ENCODE measurements around the gene MRPS18A.
"Not testable (repeated sequence)": the region's sequence is repeated elsewhere in the genome, so short reads cannot be mapped to it uniquely, and the experiment has no call there.

Gene MRPS18A

DNA sequence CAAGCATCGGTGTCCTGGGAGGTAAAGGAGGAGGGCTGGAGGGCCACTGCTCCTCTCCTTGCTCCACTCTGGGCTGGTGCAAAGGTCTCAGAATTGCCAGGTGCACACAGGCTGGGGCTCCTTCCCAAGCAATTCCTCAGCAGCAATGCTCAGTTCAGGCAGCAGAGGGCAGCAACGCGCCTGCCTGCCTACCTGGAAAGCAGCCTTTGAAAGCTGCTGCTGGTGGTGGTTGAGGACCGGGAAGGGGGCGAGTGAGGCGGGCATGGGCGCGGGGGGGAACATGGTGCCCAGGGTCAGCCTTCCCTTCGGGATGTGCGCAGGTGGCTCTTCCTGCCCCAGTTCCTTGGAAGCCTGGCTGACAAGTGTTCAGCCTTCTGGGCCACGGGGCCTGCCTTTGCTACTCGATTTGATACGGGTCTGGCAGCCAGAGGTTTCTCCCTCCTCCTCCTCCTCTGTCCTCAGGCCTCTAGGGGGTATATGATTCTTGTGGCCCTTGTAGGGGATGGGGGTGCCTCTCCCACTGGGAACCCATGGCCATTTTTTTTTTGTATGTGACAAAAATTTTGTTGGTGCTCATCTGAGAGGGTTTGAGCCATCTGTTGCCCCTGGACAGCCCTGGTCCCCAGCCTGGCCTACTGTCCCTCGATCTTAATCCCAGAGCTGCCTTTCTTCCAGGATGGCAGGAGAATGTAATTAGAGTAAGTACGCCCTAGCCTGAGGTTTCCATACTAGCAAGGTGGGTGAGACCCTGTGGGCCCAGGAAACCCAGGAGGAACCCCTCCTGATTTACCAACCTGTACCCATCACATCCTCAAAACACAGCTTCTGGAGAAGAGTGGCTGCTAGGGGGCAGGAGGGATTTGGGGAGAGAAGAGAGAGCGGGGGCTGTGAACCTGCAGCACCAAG, 20.1 kb downstream of the MRPS18A start:
- Histone ChIP-seq H3K9me3 (ENCODE audit: insufficient read depth, low read depth, low read length) (no peaks in the 10 kb centered on the region), H3F3A (ENCODE audit: low read depth) (no peaks in the 10 kb centered on the region), H3K4me2 (ENCODE audit: low read depth, low read length, poor library complexity, severe bottlenecking) (no peak overlapping the region), H2AFZ (ENCODE audit: low read length) (no peak overlapping the region), H3K9ac (ENCODE audit: low read depth, low read length, poor library complexity, severe bottlenecking) (no peak overlapping the region), H3K27me3 (ENCODE audit: insufficient read depth, low read length, poor library complexity, severe bottlenecking) (no peaks in the 10 kb centered on the region), H4K20me1 (ENCODE audit: insufficient read depth, low read length, poor library complexity, severe bottlenecking) (no peaks in the 10 kb centered on the region), H3K79me2 (ENCODE audit: insufficient read depth, low read length) (no peaks in the 10 kb centered on the region), H3K9me2 (replicated peaks; ENCODE audit: low read depth, low read length) (no peaks in the 10 kb centered on the region), H3K4me1 (ENCODE audit: insufficient read depth, low read length, poor library complexity, severe bottlenecking) (peaks cover 3% of the 10 kb centered on the region), H3K4me3 (ENCODE audit: low read length, poor library complexity, severe bottlenecking) (no peak overlapping the region), H3K36me3 (ENCODE audit: insufficient read depth, low read length) (peaks cover 21% of the 10 kb centered on the region; the same call in 1 of the 2 replicates)
- TF ChIP-seq, protein P1, sequence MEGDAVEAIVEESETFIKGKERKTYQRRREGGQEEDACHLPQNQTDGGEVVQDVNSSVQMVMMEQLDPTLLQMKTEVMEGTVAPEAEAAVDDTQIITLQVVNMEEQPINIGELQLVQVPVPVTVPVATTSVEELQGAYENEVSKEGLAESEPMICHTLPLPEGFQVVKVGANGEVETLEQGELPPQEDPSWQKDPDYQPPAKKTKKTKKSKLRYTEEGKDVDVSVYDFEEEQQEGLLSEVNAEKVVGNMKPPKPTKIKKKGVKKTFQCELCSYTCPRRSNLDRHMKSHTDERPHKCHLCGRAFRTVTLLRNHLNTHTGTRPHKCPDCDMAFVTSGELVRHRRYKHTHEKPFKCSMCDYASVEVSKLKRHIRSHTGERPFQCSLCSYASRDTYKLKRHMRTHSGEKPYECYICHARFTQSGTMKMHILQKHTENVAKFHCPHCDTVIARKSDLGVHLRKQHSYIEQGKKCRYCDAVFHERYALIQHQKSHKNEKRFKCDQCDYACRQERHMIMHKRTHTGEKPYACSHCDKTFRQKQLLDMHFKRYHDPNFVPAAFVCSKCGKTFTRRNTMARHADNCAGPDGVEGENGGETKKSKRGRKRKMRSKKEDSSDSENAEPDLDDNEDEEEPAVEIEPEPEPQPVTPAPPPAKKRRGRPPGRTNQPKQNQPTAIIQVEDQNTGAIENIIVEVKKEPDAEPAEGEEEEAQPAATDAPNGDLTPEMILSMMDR (conservative IDR thresholded peaks at IDR 0.05; ENCODE audit: low read length): peak; percentile 85
- no peak for TF ChIP-seq EZH2phosphoT487 (IDR thresholded peaks at IDR 0.05; ENCODE audit: borderline replicate concordance)

DNA sequence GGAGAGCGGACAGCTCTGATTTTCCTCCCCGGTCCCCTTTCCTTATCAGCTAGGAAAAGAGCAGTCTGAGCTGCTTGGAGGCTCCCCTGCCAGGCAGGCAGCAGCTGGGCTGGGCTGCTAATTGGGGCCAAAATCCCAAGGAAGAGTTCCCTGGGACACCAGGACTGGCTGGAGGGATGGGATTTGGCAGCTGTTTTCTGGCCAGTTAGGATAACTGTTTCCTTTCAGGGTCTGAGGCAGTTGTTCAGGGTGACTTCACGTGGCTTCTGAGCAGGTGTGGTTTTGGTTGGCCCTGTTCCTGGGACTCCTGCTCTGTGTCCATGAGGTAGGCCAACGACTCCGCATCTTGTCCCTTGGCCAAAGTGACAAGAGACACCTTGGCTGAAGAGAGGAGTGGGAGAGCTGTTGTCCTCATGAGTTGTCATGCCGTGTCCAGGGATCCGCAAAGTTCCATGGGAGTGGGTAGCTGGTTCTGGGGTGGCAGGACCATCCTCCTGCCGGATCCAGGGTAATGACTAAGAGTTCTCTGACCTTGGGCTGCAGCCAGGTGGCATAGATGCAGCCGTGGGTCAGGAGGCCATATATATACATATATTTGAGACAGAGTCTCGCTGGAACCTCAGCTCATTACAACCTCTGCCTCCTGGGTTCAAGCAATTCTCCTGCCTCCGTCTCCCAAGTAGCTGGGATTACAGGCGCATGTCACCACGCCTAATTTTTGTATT, 21.2 kb downstream of the MRPS18A start:
- H4K20me1 ChIP-seq (ENCODE audit: insufficient read depth, low read length, poor library complexity, severe bottlenecking): no peaks in the 10 kb centered on the region
- H3K9me2 ChIP-seq (replicated peaks; ENCODE audit: low read depth, low read length): no peaks in the 10 kb centered on the region
- no peak overlapping the region for H3K9ac ChIP-seq (ENCODE audit: low read depth, low read length, poor library complexity, severe bottlenecking)
- no peaks in the 10 kb centered on the region for H3K27me3 ChIP-seq (ENCODE audit: insufficient read depth, low read length, poor library complexity, severe bottlenecking)
- H3K4me3 ChIP-seq (ENCODE audit: low read length, poor library complexity, severe bottlenecking): no peak overlapping the region
- H2AFZ ChIP-seq (ENCODE audit: low read length): no peak overlapping the region
- H3K79me2 ChIP-seq (ENCODE audit: insufficient read depth, low read length): no peaks in the 10 kb centered on the region
- peaks cover 3% of the 10 kb centered on the region for H3K4me1 ChIP-seq (ENCODE audit: insufficient read depth, low read length, poor library complexity, severe bottlenecking)
- peaks cover 9% of the 10 kb centered on the region; the same call in 1 of the 2 replicates for H3K36me3 ChIP-seq (ENCODE audit: insufficient read depth, low read length)
- no peaks in the 10 kb centered on the region for H3F3A ChIP-seq (ENCODE audit: low read depth)
- TF ChIP-seq, protein P1 (conservative IDR thresholded peaks at IDR 0.05; ENCODE audit: low read length): no peak
- TF ChIP-seq EZH2phosphoT487 (IDR thresholded peaks at IDR 0.05; ENCODE audit: borderline replicate concordance): no peak
- H3K4me2 ChIP-seq (ENCODE audit: low read depth, low read length, poor library complexity, severe bottlenecking): no peak overlapping the region
- H3K9me3 ChIP-seq (ENCODE audit: insufficient read depth, low read depth, low read length): no peaks in the 10 kb centered on the region

DNA sequence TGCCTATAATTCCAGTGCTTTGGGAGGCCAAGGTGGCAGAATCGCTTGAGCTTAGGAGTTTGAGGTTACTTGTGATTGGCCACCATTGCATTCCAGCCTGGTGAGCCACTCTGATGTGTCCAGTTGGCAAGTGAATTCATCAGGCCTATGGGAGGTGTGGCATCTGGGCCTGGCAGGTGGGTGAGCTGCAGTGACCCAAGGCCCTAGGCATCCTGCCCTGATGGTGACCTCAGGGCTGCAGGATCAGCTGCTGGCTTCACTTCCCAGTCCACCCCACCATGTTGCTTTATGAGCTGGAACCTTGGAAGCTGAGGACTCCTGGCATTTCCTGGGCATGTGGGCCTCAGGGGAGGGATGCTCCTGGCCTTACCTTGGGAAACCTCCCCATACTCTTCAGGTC, 22.2 kb downstream of the MRPS18A start:
- H3K9ac ChIP-seq (ENCODE audit: low read depth, low read length, poor library complexity, severe bottlenecking): no peak overlapping the region
- H3K4me1 ChIP-seq (ENCODE audit: insufficient read depth, low read length, poor library complexity, severe bottlenecking): peaks cover 3% of the 10 kb centered on the region
- no peak overlapping the region for H3K4me3 ChIP-seq (ENCODE audit: low read length, poor library complexity, severe bottlenecking)
- no peaks in the 10 kb centered on the region for H3K9me2 ChIP-seq (replicated peaks; ENCODE audit: low read depth, low read length)
- TF ChIP-seq EZH2phosphoT487 (IDR thresholded peaks at IDR 0.05; ENCODE audit: borderline replicate concordance): no peak
- TF ChIP-seq, protein P1 (conservative IDR thresholded peaks at IDR 0.05; ENCODE audit: low read length): no peak
- no peaks in the 10 kb centered on the region for H3K9me3 ChIP-seq (ENCODE audit: insufficient read depth, low read depth, low read length)
- H3K27me3 ChIP-seq (ENCODE audit: insufficient read depth, low read length, poor library complexity, severe bottlenecking): no peaks in the 10 kb centered on the region
- H3K36me3 ChIP-seq (ENCODE audit: insufficient read depth, low read length): no peaks in the 10 kb centered on the region
- H2AFZ ChIP-seq (ENCODE audit: low read length): no peak overlapping the region
- H4K20me1 ChIP-seq (ENCODE audit: insufficient read depth, low read length, poor library complexity, severe bottlenecking): no peaks in the 10 kb centered on the region
- H3K4me2 ChIP-seq (ENCODE audit: low read depth, low read length, poor library complexity, severe bottlenecking): no peak overlapping the region
- H3F3A ChIP-seq (ENCODE audit: low read depth): no peaks in the 10 kb centered on the region
- H3K79me2 ChIP-seq (ENCODE audit: insufficient read depth, low read length): no peaks in the 10 kb centered on the region

DNA sequence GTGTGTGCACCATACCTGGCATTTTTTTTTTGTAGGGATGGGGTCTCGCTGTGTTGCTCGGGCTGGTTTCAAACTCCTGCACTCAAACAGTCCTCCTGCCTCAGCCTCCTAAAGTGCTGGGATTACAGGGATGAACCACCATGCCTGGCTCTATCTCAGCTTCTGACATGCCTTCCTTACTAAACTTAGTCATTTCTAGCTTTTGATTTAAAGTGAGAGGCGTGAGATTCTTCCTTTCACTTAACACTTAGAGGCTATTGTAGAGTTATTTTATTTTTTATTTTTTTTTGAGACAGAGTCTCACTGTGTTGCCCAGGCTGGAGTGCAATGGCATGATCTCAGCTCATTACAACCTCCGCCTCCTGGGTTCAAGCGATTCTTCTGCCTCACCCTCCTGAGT, 24.6 kb downstream of the MRPS18A start:
- not testable (repeated sequence) for H3K4me1 ChIP-seq (ENCODE audit: insufficient read depth, low read length, poor library complexity, severe bottlenecking); H3K36me3 ChIP-seq (ENCODE audit: insufficient read depth, low read length); H3K27me3 ChIP-seq (ENCODE audit: insufficient read depth, low read length, poor library complexity, severe bottlenecking); H3K9me2 ChIP-seq (replicated peaks; ENCODE audit: low read depth, low read length); H3K79me2 ChIP-seq (ENCODE audit: insufficient read depth, low read length); H4K20me1 ChIP-seq (ENCODE audit: insufficient read depth, low read length, poor library complexity, severe bottlenecking); H3F3A ChIP-seq (ENCODE audit: low read depth); H3K9ac ChIP-seq (ENCODE audit: low read depth, low read length, poor library complexity, severe bottlenecking); H3K9me3 ChIP-seq (ENCODE audit: insufficient read depth, low read depth, low read length); H2AFZ ChIP-seq (ENCODE audit: low read length); H3K4me2 ChIP-seq (ENCODE audit: low read depth, low read length, poor library complexity, severe bottlenecking); H3K4me3 ChIP-seq (ENCODE audit: low read length, poor library complexity, severe bottlenecking)

Measured in Loucy (cell line).